ENCODE results near the gene RRAS2.

GRCh38 chr11:14270690-14271542 is 88.1 kb downstream of the RRAS2 start:
- no peak for TF ChIP-seq CTCF (IDR thresholded peaks at IDR 0.05)
- TF ChIP-seq POLR2A (IDR thresholded peaks at IDR 0.05), result no peak
